Measurements from ENCODE around the gene SGTA.

Gene SGTA

GRCh38 chr19:2754659-2755447 is 28.2 kb downstream of the SGTA start:
- no peak for DNase-seq (ENCODE audit: low read depth in 2 of 2)

GRCh38 chr19:2751438-2751830 is 31.6 kb downstream of the SGTA start:
- no peak for DNase-seq (ENCODE audit: low read depth in 2 of 2)

- no peak for DNase-seq (ENCODE audit: low read depth in 2 of 2)
Measured at GRCh38 chr19:2750808-2751437, 32.1 kb downstream of the SGTA start.

GRCh38 chr19:2747349-2747748 is 35.7 kb downstream of the SGTA start:
- no peak for DNase-seq (ENCODE audit: low read depth in 2 of 2)

- no peak for DNase-seq (ENCODE audit: low read depth in 2 of 2)
Measured at GRCh38 chr19:2744113-2744512, 39.0 kb downstream of the SGTA start.

GRCh38 chr19:2743099-2743498 is 40.0 kb downstream of the SGTA start:
- DNase-seq (ENCODE audit: low read depth in 2 of 2) = no peak

GRCh38 chr19:2740314-2740656 is 42.8 kb downstream of the SGTA start:
- no peak for DNase-seq (ENCODE audit: low read depth in 2 of 2)

- DNase-seq (ENCODE audit: low read depth in 2 of 2) = peak; percentile 99
Measured at GRCh38 chr19:2739602-2740313, 43.3 kb downstream of the SGTA start, which contains the start of gene SLC39A3. SLC39A3 (minus strand) TSS chr19:2740017; CDS start chr19:2737257, 2,760 bp downstream.

- no peak for DNase-seq (ENCODE audit: low read depth in 2 of 2)
Measured at GRCh38 chr19:2736550-2737190, 46.4 kb downstream of the SGTA start.

- no peak for DNase-seq (ENCODE audit: low read depth in 2 of 2)
Measured at GRCh38 chr19:2735374-2735773, 47.7 kb downstream of the SGTA start.

- DNase-seq (ENCODE audit: low read depth in 2 of 2) = no peak
Measured at GRCh38 chr19:2734589-2735288, 48.3 kb downstream of the SGTA start.

- no peak for DNase-seq (ENCODE audit: low read depth in 2 of 2)
Measured at GRCh38 chr19:2733930-2734588, 49.0 kb downstream of the SGTA start.

GRCh38 chr19:2732883-2733282 is 50.2 kb downstream of the SGTA start:
- no peak for DNase-seq (ENCODE audit: low read depth in 2 of 2)

- no peak for DNase-seq (ENCODE audit: low read depth in 2 of 2)
Measured at GRCh38 chr19:2732157-2732725, 50.8 kb downstream of the SGTA start.

- DNase-seq (ENCODE audit: low read depth in 2 of 2) = no peak
Measured at GRCh38 chr19:2731181-2731995, 51.7 kb downstream of the SGTA start.

- DNase-seq (ENCODE audit: low read depth in 2 of 2) = no peak
Measured at GRCh38 chr19:2729943-2730818, 52.9 kb downstream of the SGTA start.

- no peak for DNase-seq (ENCODE audit: low read depth in 2 of 2)
Measured at GRCh38 chr19:2728783-2729387, 54.2 kb downstream of the SGTA start.

- no peak for DNase-seq (ENCODE audit: low read depth in 2 of 2)
Measured at GRCh38 chr19:2727640-2727944, 55.5 kb downstream of the SGTA start.

Data from stimulated activated CD4-positive, alpha-beta T cell treated with anti-CD3 and anti-CD28 coated beads, Interleukin-4, amount 100 ng/mL, for 48 hours (primary cell).